ENCODE data around the gene MAML3.
"Not testable (repeated sequence)": the region's sequence is repeated elsewhere in the genome, so short reads cannot be mapped to it uniquely, and the experiment has no call there.

MAML3 gene

GRCh38 chr4:139728146-139728545 is 425.8 kb downstream of the MAML3 start:
- ATAC-seq (no peak), DNase-seq (no peak)

GRCh38 chr4:139726615-139727014 is 427.4 kb downstream of the MAML3 start:
- ATAC-seq = no peak

GRCh38 chr4:139725236-139725635 is 428.7 kb downstream of the MAML3 start:
- DNase-seq = no peak

More at GRCh38 chr4:139726615-139727014, 427.4 kb downstream of the MAML3 start:
- no peak for DNase-seq

GRCh38 chr4:139721789-139722188 is 432.2 kb downstream of the MAML3 start:
- DNase-seq = no peak
- no peak for ATAC-seq

More at GRCh38 chr4:139725236-139725635, 428.7 kb downstream of the MAML3 start:
- no peak for ATAC-seq

- no peak for ATAC-seq
- no peak for DNase-seq
Observed at GRCh38 chr4:139720806-139721205, 433.2 kb downstream of the MAML3 start.

- no peak for ATAC-seq
- DNase-seq = no peak
Observed at GRCh38 chr4:139719381-139720101, 434.4 kb downstream of the MAML3 start.

GRCh38 chr4:139718833-139719232 is 435.2 kb downstream of the MAML3 start:
- ATAC-seq = no peak
- no peak for DNase-seq

- ATAC-seq (no peak), DNase-seq (no peak)
Observed at GRCh38 chr4:139718358-139718757, 435.6 kb downstream of the MAML3 start.

- DNase-seq (no peak), ATAC-seq (no peak)
Observed at GRCh38 chr4:139715746-139716391, 438.1 kb downstream of the MAML3 start.

- DNase-seq = no peak
Observed at GRCh38 chr4:139712882-139713281, 441.1 kb downstream of the MAML3 start.

GRCh38 chr4:139711461-139711860 is 442.5 kb downstream of the MAML3 start:
- DNase-seq (no peak), ATAC-seq (no peak)

More at GRCh38 chr4:139712882-139713281, 441.1 kb downstream of the MAML3 start:
- no peak for ATAC-seq

GRCh38 chr4:139710073-139710472 is 443.9 kb downstream of the MAML3 start:
- ATAC-seq (no peak), DNase-seq (no peak)

GRCh38 chr4:139709660-139710059 is 444.3 kb downstream of the MAML3 start:
- no peak for DNase-seq
- no peak for ATAC-seq

GRCh38 chr4:139704915-139705485 is 449.0 kb downstream of the MAML3 start:
- ATAC-seq (no peak), DNase-seq (no peak)

GRCh38 chr4:139700568-139700967 is 453.4 kb downstream of the MAML3 start:
- no peak for DNase-seq
- no peak for ATAC-seq

- not testable (repeated sequence) for ATAC-seq, DNase-seq
Observed at GRCh38 chr4:139698167-139698925, 455.6 kb downstream of the MAML3 start.

GRCh38 chr4:139696491-139696890 is 457.5 kb downstream of the MAML3 start:
- ATAC-seq (no peak), DNase-seq (no peak)

GRCh38 chr4:139694522-139695107 is 459.4 kb downstream of the MAML3 start:
- DNase-seq (no peak), ATAC-seq (no peak)

GRCh38 chr4:139692309-139693012 is 461.5 kb downstream of the MAML3 start:
- ATAC-seq (no peak), DNase-seq (no peak)

GRCh38 chr4:139690419-139690818 is 463.6 kb downstream of the MAML3 start:
- DNase-seq (no peak), ATAC-seq (no peak)

GRCh38 chr4:139689093-139689722 is 464.8 kb downstream of the MAML3 start:
- DNase-seq = no peak
- ATAC-seq = no peak

Data from stimulated activated naive CD8-positive, alpha-beta T cell treated with anti-CD3 and anti-CD28 coated beads, Interleukin-15, Interleukin-2, amounts not matched to agents 100 U/mL and 50 U/mL, for 24 hours (primary cell).